ENCODE measurements around the gene ATAD3A. TPM values are rescaled to one million over a fixed set of nuclear protein-coding genes. Genes with fewer than 3 reads are reported as not detected.
"Not testable (repeated sequence)": the region's sequence is repeated elsewhere in the genome, so short reads cannot be mapped to it uniquely, and the experiment has no call there.

The ATAD3A gene
- total RNA-seq, 1 experiment from 2014 or later = 57.5 TPM

GRCh38 chr1:1482856-1483255, 29.1 kb upstream of the ATAD3A start:
- CTCF ChIA-PET = no interaction called here
- intact Hi-C loops (cut with micrococcal nuclease; ENCODE audit: unreplicated experiment) (no loop called here), in situ Hi-C loops (cut with HindIII; ENCODE audit: low pct_unique_long_range_greater_than_20kb, low sequenced_read_pairs) (no loop called here)
- H3K9me3 ChIP-seq (ENCODE audit: control insufficient read depth, insufficient read depth, low read depth, low read length) = no peaks in the 10 kb centered on the region
- ATAC-seq (no peak), DNase-seq (ENCODE audit: low read depth, low spot score) (no peak)
- POLR2A ChIA-PET = no interaction called here
- no peak overlapping the region for H3K27ac ChIP-seq (ENCODE audit: low read length)
- H3K27me3 ChIP-seq (ENCODE audit: control insufficient read depth, insufficient read depth, low read length) = no peaks in the 10 kb centered on the region
- no peak overlapping the region for H3K4me3 ChIP-seq (ENCODE audit: low read depth in 2 of 2, low read length in 2 of 2)
- no peaks in the 10 kb centered on the region for H3K36me3 ChIP-seq (ENCODE audit: control insufficient read depth, insufficient read depth, low read length)
- BruUV-seq (replicated peaks) = no TSS peak
- TF ChIP-seq REST (IDR thresholded peaks at IDR 0.05; ENCODE audit: insufficient read depth in 1 of 2, low read depth in 2 of 2, low read length in 1 of 2) (no peak), SIN3A (IDR thresholded peaks at IDR 0.05; ENCODE audit: borderline replicate concordance, insufficient read depth, low read depth, low read length) (no peak), POLR2AphosphoS5 (IDR thresholded peaks at IDR 0.05; ENCODE audit: low read depth, low read length) (no peak), TCF7L2 (IDR thresholded peaks at IDR 0.05; ENCODE audit: low read depth, low read length) (no peak)
- TF ChIP-seq, protein P1, sequence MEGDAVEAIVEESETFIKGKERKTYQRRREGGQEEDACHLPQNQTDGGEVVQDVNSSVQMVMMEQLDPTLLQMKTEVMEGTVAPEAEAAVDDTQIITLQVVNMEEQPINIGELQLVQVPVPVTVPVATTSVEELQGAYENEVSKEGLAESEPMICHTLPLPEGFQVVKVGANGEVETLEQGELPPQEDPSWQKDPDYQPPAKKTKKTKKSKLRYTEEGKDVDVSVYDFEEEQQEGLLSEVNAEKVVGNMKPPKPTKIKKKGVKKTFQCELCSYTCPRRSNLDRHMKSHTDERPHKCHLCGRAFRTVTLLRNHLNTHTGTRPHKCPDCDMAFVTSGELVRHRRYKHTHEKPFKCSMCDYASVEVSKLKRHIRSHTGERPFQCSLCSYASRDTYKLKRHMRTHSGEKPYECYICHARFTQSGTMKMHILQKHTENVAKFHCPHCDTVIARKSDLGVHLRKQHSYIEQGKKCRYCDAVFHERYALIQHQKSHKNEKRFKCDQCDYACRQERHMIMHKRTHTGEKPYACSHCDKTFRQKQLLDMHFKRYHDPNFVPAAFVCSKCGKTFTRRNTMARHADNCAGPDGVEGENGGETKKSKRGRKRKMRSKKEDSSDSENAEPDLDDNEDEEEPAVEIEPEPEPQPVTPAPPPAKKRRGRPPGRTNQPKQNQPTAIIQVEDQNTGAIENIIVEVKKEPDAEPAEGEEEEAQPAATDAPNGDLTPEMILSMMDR (IDR thresholded peaks at IDR 0.05) = no peak
- H3K4me1 ChIP-seq (ENCODE audit: control insufficient read depth, insufficient read depth, low read length) = no peaks in the 10 kb centered on the region

- Histone ChIP-seq H3K4me3 (ENCODE audit: low read depth in 2 of 2, low read length in 2 of 2) (no peak overlapping the region), H3K27me3 (ENCODE audit: control insufficient read depth, insufficient read depth, low read length) (no peaks in the 10 kb centered on the region), H3K36me3 (ENCODE audit: control insufficient read depth, insufficient read depth, low read length) (0 out of 2 replicates have a peak, but pooled peaks cover under 1% of the 10 kb centered on the region), H3K9me3 (ENCODE audit: control insufficient read depth, insufficient read depth, low read depth, low read length) (no peaks in the 10 kb centered on the region), H3K4me1 (ENCODE audit: control insufficient read depth, insufficient read depth, low read length) (no peaks in the 10 kb centered on the region), H3K27ac (ENCODE audit: low read length) (no peak overlapping the region)
- CTCF ChIA-PET = no interaction called here
- POLR2A ChIA-PET = no interaction called here
- in situ Hi-C loops (cut with HindIII; ENCODE audit: low pct_unique_long_range_greater_than_20kb, low sequenced_read_pairs) (no loop called here), intact Hi-C loops (cut with micrococcal nuclease; ENCODE audit: unreplicated experiment) (no loop called here)
- TSS peak; percentile 54 for BruUV-seq (replicated peaks)
- ATAC-seq (no peak), DNase-seq (ENCODE audit: low read depth, low spot score) (no peak)
- no peak for TF ChIP-seq REST (IDR thresholded peaks at IDR 0.05; ENCODE audit: insufficient read depth in 1 of 2, low read depth in 2 of 2, low read length in 1 of 2)
- no peak for TF ChIP-seq TCF7L2 (IDR thresholded peaks at IDR 0.05; ENCODE audit: low read depth, low read length)
- no peak for TF ChIP-seq POLR2AphosphoS5 (IDR thresholded peaks at IDR 0.05; ENCODE audit: low read depth, low read length)
- no peak for TF ChIP-seq SIN3A (IDR thresholded peaks at IDR 0.05; ENCODE audit: borderline replicate concordance, insufficient read depth, low read depth, low read length)
- TF ChIP-seq, protein P1 (IDR thresholded peaks at IDR 0.05) = no peak
Measured at GRCh38 chr1:1483714-1484113, 28.2 kb upstream of the ATAD3A start.

DNA sequence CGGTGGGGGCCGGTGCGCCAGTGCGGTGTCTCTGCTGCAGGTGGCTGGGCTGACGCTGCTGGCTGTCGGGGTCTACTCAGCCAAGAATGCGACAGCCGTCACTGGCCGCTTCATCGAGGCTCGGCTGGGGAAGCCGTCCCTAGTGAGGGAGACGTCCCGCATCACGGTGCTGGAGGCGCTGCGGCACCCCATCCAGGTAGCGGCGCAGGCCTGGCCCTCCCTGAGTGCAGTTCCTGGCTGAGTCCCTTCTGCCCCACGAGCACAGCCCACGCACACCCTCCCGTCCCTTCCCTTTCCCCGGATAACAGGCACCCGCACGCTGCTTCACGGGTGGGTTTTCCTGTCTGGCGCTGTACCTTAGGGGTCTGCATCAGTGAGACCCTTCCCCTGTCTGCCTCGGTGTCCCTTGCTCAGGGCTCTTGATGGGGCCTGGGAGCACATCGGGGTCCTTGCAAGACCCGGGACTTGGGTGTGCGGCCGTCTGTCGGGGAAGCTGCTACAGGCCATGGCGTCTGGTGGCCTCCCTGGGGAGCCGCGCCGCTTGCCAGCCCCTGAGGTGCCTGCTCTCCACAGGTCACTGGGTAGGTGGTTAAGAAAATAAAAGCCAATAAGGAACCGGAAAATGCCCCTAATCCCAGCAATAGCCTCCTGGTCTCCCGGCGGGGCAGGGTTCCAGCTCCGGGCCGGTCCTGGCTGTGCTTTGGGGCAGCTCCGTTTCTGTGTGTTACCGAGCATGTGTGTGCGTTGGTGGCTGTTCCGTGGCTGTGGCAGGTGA, 26.8 kb upstream of the ATAD3A start:
- CTCF ChIA-PET; intact Hi-C loops (cut with micrococcal nuclease; ENCODE audit: unreplicated experiment); H3K36me3 ChIP-seq (ENCODE audit: control insufficient read depth, insufficient read depth, low read length); DNase-seq (ENCODE audit: low read depth, low spot score); BruUV-seq (replicated peaks); in situ Hi-C loops (cut with HindIII; ENCODE audit: low pct_unique_long_range_greater_than_20kb, low sequenced_read_pairs); H3K4me3 ChIP-seq (ENCODE audit: low read depth in 2 of 2, low read length in 2 of 2); POLR2A ChIA-PET; H3K4me1 ChIP-seq (ENCODE audit: control insufficient read depth, insufficient read depth, low read length); H3K9me3 ChIP-seq (ENCODE audit: control insufficient read depth, insufficient read depth, low read depth, low read length); H3K27me3 ChIP-seq (ENCODE audit: control insufficient read depth, insufficient read depth, low read length); H3K27ac ChIP-seq (ENCODE audit: low read length): not testable (repeated sequence)
- ATAC-seq = peak; percentile 29; the same call in 1 of the 2 replicates
